DND-41 (cell line): ENCODE results near the gene DLG2.

ENCODE experiments used
- EZH2 ChIP-seq: IDR thresholded peaks from 3 replicates; pipeline ENCODE4 v1.6.1; 2012; ENCODE audit warnings: borderline replicate concordance, low read depth, mild to moderate bottlenecking, moderate library complexity, low read length, inconsistent platforms; ENCODE audit not compliant: severe bottlenecking
- TF ChIP-seq, protein P1 (sequence below): IDR thresholded peaks from 2 replicates; pipeline ENCODE4 v1.5.1; 2012; ENCODE audit warnings: borderline replicate concordance, low read length, moderate library complexity, mild to moderate bottlenecking; ENCODE audit not compliant: poor library complexity, severe bottlenecking; ENCODE audit errors: extremely low read depth

DNA sequence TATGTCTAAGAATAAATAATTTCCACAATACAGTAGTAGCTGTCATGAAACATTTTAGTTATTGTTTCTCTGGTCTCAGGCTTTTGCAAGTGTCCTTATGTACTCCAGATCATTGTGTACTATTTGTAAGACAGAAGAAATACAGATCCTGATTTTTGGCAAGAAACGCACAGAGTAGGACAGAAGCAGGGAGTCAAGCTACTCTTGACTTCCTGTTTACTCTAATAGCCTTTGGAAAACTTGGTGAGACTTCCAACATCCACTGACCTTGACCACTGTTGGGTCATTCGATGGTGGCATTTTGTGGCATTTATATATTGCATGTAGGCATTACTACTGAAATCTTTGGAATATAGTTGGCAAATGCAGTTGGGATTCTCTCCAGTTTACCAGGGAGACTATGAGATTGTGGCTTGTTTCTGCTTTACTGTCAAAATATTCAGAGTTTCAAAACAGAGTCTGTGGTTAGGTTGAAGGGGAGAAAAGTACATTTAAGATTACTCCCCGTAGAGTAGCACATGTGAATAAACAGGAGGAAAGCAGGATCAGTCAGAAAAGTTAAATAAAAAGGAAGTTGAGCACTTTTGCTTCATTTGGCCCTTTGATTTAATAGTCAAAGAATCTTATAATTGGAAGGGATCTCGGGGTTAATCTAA, 1614.8 kb downstream of the DLG2 start:
- TF ChIP-seq EZH2 = no peak
- TF ChIP-seq, protein P1, sequence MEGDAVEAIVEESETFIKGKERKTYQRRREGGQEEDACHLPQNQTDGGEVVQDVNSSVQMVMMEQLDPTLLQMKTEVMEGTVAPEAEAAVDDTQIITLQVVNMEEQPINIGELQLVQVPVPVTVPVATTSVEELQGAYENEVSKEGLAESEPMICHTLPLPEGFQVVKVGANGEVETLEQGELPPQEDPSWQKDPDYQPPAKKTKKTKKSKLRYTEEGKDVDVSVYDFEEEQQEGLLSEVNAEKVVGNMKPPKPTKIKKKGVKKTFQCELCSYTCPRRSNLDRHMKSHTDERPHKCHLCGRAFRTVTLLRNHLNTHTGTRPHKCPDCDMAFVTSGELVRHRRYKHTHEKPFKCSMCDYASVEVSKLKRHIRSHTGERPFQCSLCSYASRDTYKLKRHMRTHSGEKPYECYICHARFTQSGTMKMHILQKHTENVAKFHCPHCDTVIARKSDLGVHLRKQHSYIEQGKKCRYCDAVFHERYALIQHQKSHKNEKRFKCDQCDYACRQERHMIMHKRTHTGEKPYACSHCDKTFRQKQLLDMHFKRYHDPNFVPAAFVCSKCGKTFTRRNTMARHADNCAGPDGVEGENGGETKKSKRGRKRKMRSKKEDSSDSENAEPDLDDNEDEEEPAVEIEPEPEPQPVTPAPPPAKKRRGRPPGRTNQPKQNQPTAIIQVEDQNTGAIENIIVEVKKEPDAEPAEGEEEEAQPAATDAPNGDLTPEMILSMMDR = no peak
